Measurements from ENCODE around the gene CCRL2. TPM values are rescaled to one million over a fixed set of nuclear protein-coding genes. Genes with fewer than 3 reads are reported as not detected.
"Not testable (repeated sequence)": the region's sequence is repeated elsewhere in the genome, so short reads cannot be mapped to it uniquely, and the experiment has no call there.

CCRL2 gene
- total RNA-seq, 2 experiments from 2014 or later: 4.3 to 4.5 TPM

DNA sequence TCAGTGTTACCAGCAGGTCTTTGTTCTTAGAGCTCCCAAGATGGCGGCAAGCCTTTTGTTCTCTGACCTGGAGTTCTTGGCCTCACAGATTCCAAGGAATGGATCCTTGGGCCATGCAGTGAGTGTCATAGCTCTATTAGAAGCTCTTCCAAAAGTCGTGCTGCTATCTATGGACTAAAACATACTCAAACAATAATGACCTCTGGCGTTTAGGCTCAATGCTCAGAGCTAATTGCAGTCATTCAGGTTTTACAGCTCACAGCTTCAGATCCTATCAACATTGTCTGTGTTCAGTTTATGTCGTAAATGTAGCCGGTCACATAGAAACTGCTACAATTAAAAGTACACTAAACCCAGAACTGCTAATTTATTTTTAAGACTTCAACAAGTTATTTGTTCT lies 22.2 kb downstream of the CCRL2 start:
- ATAC-seq (ENCODE audit: poor library complexity) (no peak), DNase-seq (no peak)
- no peak overlapping the region for H3K4me3 Mint-ChIP-seq
- H3K9me3 Mint-ChIP-seq: peaks cover 8% of the 10 kb centered on the region
- TF ChIP-seq, protein P1, sequence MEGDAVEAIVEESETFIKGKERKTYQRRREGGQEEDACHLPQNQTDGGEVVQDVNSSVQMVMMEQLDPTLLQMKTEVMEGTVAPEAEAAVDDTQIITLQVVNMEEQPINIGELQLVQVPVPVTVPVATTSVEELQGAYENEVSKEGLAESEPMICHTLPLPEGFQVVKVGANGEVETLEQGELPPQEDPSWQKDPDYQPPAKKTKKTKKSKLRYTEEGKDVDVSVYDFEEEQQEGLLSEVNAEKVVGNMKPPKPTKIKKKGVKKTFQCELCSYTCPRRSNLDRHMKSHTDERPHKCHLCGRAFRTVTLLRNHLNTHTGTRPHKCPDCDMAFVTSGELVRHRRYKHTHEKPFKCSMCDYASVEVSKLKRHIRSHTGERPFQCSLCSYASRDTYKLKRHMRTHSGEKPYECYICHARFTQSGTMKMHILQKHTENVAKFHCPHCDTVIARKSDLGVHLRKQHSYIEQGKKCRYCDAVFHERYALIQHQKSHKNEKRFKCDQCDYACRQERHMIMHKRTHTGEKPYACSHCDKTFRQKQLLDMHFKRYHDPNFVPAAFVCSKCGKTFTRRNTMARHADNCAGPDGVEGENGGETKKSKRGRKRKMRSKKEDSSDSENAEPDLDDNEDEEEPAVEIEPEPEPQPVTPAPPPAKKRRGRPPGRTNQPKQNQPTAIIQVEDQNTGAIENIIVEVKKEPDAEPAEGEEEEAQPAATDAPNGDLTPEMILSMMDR (IDR thresholded peaks at IDR 0.05): no peak
- intact Hi-C loops (cut with DNase I, micrococcal nuclease): no loop called here
- no peaks in the 10 kb centered on the region for H3K9me3 ChIP-seq (ENCODE audit: control insufficient read depth in 1 of 2, insufficient read depth in 1 of 2, low read length in 2 of 2)
- CTCF ChIA-PET: no interaction called here
- no peak overlapping the region for H3K4me3 ChIP-seq (ENCODE audit: low read length)
- peaks cover 5% of the 10 kb centered on the region for H3K4me1 ChIP-seq (ENCODE audit: insufficient read depth, low read length)
- no peaks in the 10 kb centered on the region for H3K36me3 ChIP-seq (ENCODE audit: insufficient read depth, low read length)
- no peak overlapping the region for H3K27ac ChIP-seq (ENCODE audit: low read depth in 1 of 2, low read length in 2 of 2)
- no peaks in the 10 kb centered on the region for H3K36me3 Mint-ChIP-seq (ENCODE audit: low read depth)
- no peaks in the 10 kb centered on the region for H3K27me3 ChIP-seq (ENCODE audit: control insufficient read depth in 1 of 2, insufficient read depth in 2 of 2, low read length in 2 of 2)
- H3K27ac Mint-ChIP-seq: no peak overlapping the region
- POLR2A ChIA-PET: no interaction called here
- H3K4me1 Mint-ChIP-seq (ENCODE audit: low read depth): peaks cover 16% of the 10 kb centered on the region
- H3K27me3 Mint-ChIP-seq: no peaks in the 10 kb centered on the region

DNA sequence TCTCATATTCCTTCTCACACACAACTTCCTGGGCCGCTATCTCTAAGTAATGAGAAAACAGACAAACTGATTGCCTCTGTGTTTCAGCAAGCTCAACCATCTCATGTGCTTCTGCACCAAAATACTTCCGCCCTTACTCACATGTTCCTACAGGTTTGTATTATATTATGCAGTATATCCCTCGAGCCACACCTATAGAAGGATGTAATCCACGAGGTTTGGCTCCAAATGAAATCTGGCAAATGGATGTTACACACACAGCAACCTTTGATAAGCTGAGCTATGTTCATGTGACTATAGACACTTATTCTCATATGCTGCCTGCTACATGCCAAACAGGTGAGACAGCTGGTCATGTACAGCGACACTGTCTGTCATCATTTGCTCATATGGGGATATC lies 22.6 kb downstream of the CCRL2 start:
- Histone ChIP-seq H3K27me3 (ENCODE audit: control insufficient read depth in 1 of 2, insufficient read depth in 2 of 2, low read length in 2 of 2) (no peaks in the 10 kb centered on the region), H3K4me1 (ENCODE audit: insufficient read depth, low read length) (peaks cover 5% of the 10 kb centered on the region), H3K9me3 (ENCODE audit: control insufficient read depth in 1 of 2, insufficient read depth in 1 of 2, low read length in 2 of 2) (no peaks in the 10 kb centered on the region), H3K27ac (ENCODE audit: low read depth in 1 of 2, low read length in 2 of 2) (no peak overlapping the region), H3K4me3 (ENCODE audit: low read length) (no peak overlapping the region), H3K36me3 (ENCODE audit: insufficient read depth, low read length) (no peaks in the 10 kb centered on the region)
- Mint-ChIP-seq H3K4me1 (ENCODE audit: low read depth) (peaks cover 16% of the 10 kb centered on the region), H3K4me3 (no peak overlapping the region), H3K9me3 (peaks cover 8% of the 10 kb centered on the region), H3K27ac (no peak overlapping the region), H3K36me3 (ENCODE audit: low read depth) (no peaks in the 10 kb centered on the region), H3K27me3 (no peaks in the 10 kb centered on the region)
- ChIA-PET POLR2A (no interaction called here), CTCF (no interaction called here)
- intact Hi-C loops (cut with DNase I, micrococcal nuclease): no loop called here
- DNase-seq (no peak), ATAC-seq (ENCODE audit: poor library complexity) (no peak)
- TF ChIP-seq, protein P1 (IDR thresholded peaks at IDR 0.05): no peak

DNA sequence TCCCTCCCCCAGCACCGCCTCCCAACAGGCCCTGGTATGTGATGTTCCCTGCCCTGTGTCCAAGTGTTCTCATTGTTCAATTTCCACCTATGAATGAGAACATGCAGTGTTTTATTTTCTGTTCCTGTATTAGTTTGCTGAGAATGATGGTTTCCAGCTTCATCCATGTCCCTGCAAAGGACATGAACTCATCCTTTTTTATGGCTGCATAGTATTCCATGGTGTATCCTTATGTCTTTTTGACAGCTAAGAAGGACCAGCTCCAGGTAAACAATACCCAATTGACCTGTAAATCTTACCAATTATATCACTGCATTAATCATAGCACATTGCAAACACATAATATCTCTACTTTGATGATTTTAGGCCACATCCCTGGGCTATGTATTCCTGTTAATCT lies 23.8 kb downstream of the CCRL2 start:
- CTCF ChIA-PET; H3K9me3 ChIP-seq (ENCODE audit: control insufficient read depth in 1 of 2, insufficient read depth in 1 of 2, low read length in 2 of 2); H3K36me3 Mint-ChIP-seq (ENCODE audit: low read depth); H3K27ac Mint-ChIP-seq; DNase-seq; H3K36me3 ChIP-seq (ENCODE audit: insufficient read depth, low read length); H3K27me3 ChIP-seq (ENCODE audit: control insufficient read depth in 1 of 2, insufficient read depth in 2 of 2, low read length in 2 of 2); H3K27me3 Mint-ChIP-seq; intact Hi-C loops (cut with DNase I, micrococcal nuclease); H3K9me3 Mint-ChIP-seq; H3K27ac ChIP-seq (ENCODE audit: low read depth in 1 of 2, low read length in 2 of 2); ATAC-seq (ENCODE audit: poor library complexity); H3K4me3 ChIP-seq (ENCODE audit: low read length); H3K4me1 ChIP-seq (ENCODE audit: insufficient read depth, low read length); H3K4me3 Mint-ChIP-seq; POLR2A ChIA-PET: not testable (repeated sequence)
- peaks cover 16% of the 10 kb centered on the region for H3K4me1 Mint-ChIP-seq (ENCODE audit: low read depth)

DNA sequence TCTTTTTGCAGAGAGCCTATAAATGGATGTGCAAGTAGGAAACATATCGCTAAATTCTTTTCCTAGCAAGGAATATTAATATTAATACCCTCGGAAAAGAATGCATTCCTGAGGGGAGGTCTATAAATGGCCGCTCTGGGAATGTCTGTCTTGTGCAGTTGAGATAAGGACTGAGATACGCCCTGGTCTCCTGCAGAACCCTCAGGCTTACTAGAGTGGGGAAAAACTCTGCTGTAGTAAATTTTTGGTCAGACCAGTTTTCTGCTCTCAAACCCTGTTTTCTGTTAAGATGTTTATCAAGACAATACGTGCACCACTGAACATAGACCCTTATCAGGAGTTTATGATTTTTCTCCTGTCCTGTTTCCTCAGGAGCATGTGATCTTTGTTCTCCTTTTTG lies 24.8 kb downstream of the CCRL2 start:
- DNase-seq; H3K36me3 Mint-ChIP-seq (ENCODE audit: low read depth); CTCF ChIA-PET; H3K27me3 Mint-ChIP-seq; H3K4me1 ChIP-seq (ENCODE audit: insufficient read depth, low read length); H3K4me1 Mint-ChIP-seq (ENCODE audit: low read depth); H3K27ac ChIP-seq (ENCODE audit: low read depth in 1 of 2, low read length in 2 of 2); H3K9me3 ChIP-seq (ENCODE audit: control insufficient read depth in 1 of 2, insufficient read depth in 1 of 2, low read length in 2 of 2); H3K27me3 ChIP-seq (ENCODE audit: control insufficient read depth in 1 of 2, insufficient read depth in 2 of 2, low read length in 2 of 2); ATAC-seq (ENCODE audit: poor library complexity); H3K27ac Mint-ChIP-seq; H3K4me3 ChIP-seq (ENCODE audit: low read length); H3K36me3 ChIP-seq (ENCODE audit: insufficient read depth, low read length); H3K4me3 Mint-ChIP-seq; intact Hi-C loops (cut with DNase I, micrococcal nuclease); H3K9me3 Mint-ChIP-seq; POLR2A ChIA-PET: not testable (repeated sequence)

DNA sequence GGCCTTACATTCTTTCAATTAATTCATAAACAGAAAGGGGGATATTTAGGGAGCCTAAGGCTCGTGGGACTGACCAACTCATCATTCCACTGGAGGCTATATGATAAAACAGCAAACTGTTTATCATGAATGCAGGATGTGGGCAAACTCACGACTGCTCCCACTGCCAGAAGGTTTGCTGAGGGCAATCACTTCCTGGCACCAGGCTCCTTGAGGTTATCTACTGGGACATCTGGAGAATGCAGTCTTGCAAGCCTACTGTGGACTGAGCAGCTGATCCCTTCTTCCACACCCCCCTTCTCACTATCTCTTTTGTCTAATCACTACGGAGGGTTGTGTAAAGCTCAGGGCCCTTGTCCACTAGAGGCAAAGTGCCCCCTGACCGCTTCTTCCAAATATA lies 26.1 kb downstream of the CCRL2 start:
- H3K27ac Mint-ChIP-seq; H3K4me1 ChIP-seq (ENCODE audit: insufficient read depth, low read length); H3K27me3 Mint-ChIP-seq; ATAC-seq (ENCODE audit: poor library complexity); H3K4me1 Mint-ChIP-seq (ENCODE audit: low read depth); H3K9me3 ChIP-seq (ENCODE audit: control insufficient read depth in 1 of 2, insufficient read depth in 1 of 2, low read length in 2 of 2); POLR2A ChIA-PET; intact Hi-C loops (cut with DNase I, micrococcal nuclease); H3K36me3 ChIP-seq (ENCODE audit: insufficient read depth, low read length); H3K9me3 Mint-ChIP-seq; DNase-seq; H3K36me3 Mint-ChIP-seq (ENCODE audit: low read depth); H3K27ac ChIP-seq (ENCODE audit: low read depth in 1 of 2, low read length in 2 of 2); H3K4me3 ChIP-seq (ENCODE audit: low read length); H3K27me3 ChIP-seq (ENCODE audit: control insufficient read depth in 1 of 2, insufficient read depth in 2 of 2, low read length in 2 of 2); H3K4me3 Mint-ChIP-seq; CTCF ChIA-PET: not testable (repeated sequence)
